Type B pancreatic cell (in vitro differentiated cells): ENCODE results near the gene SCAF4. TPM values are rescaled to one million over a fixed set of nuclear protein-coding genes. Genes with fewer than 3 reads are reported as not detected.
"Not testable (repeated sequence)": the region's sequence is repeated elsewhere in the genome, so short reads cannot be mapped to it uniquely, and the experiment has no call there.

Source experiments
- DNase-seq: peaks from one replicate; pipeline ENCODE4 v3.0.0; 2021; ENCODE audit warnings: mixed read lengths; ENCODE audit not compliant: unreplicated experiment; ENCODE audit errors: extremely low spot score
- H3K27ac Mint-ChIP-seq: 2 replicates; pipeline ENCODE4 v1.8.0; 2021; ENCODE audit warnings: mild to moderate bottlenecking, mixed read lengths
- H3K27me3 Mint-ChIP-seq: 2 replicates; pipeline ENCODE4 v1.8.0; 2021; ENCODE audit warnings: mixed read lengths
- H3K36me3 Mint-ChIP-seq: 2 replicates; pipeline ENCODE4 v1.8.0; 2021; ENCODE audit warnings: mixed read lengths
- H3K4me1 Mint-ChIP-seq: one replicate; pipeline ENCODE4 v1.8.0; 2021; ENCODE audit warnings: mixed read lengths; ENCODE audit not compliant: unreplicated experiment
- H3K4me3 Mint-ChIP-seq: 2 replicates; pipeline ENCODE4 v1.8.0; 2021; ENCODE audit warnings: mild to moderate bottlenecking, mixed read lengths
- H3K9me3 Mint-ChIP-seq: 2 replicates; pipeline ENCODE4 v1.8.0; 2021; ENCODE audit warnings: mixed read lengths
- total RNA-seq: library from RNA; stranded (reverse); gene quantifications from 2 replicates; pipeline ENCODE4 v1.2.1, GENCODE V29; 2021; ENCODE audit warnings: low replicate concordance
- TF ChIP-seq, protein P1 (sequence below): fragments of 200-600 bp; sonication (generic); conservative IDR thresholded peaks from 2 replicates; pipeline ENCODE4 v1.5.0; 2021; ENCODE audit warnings: antibody characterized with exemption, mild to moderate bottlenecking

Gene SCAF4
- total RNA-seq, 1 donor from 2014 or later = 53.2 TPM

DNA sequence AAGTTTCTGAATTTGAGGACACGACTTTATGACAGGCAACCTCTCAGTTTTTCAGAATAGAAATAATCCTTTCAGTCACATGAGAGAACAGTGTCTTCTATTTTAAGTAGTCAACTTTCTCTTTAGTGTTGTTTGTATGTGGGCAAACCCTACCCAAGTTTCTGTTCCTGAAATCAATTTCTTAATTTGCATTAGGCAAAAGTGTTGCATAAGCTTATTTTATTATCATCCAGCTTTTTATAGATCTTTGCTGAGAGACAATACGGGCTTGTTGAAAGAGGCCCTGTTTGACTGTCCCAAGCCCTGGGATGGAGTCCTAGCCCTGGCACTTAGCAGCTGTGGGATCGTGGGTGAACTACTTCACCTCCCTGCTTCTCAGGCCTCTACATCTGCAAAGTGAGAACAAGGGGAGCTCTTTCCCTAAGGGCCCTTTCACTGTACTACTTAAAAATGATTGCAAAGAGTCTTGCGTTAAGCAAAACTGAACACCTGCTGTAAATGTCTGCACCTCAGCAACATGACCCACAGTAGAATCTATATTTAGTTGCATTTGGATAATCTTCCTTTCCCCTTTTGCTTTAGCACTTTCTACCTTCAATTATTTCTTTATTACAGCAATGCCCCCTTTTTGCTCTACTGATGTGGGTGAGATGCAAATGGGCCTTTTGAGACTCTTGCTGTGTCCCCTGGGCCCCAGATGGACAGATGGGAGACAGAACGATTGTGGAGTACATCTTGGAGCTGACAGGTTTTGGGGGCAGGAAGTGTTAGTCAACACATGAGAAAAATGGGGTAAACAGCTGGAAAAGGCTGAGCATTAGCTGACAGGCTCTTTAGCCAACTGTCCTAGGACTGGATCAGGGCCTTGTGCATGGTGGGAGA lies 41.0 kb upstream of the SCAF4 start:
- no peak overlapping the region for H3K4me3 Mint-ChIP-seq
- no peak overlapping the region for H3K27ac Mint-ChIP-seq
- DNase-seq = no peak
- no peaks in the 10 kb centered on the region for H3K9me3 Mint-ChIP-seq
- H3K4me1 Mint-ChIP-seq = peaks cover 9% of the 10 kb centered on the region
- H3K36me3 Mint-ChIP-seq = no peaks in the 10 kb centered on the region
- no peaks in the 10 kb centered on the region for H3K27me3 Mint-ChIP-seq
- TF ChIP-seq, protein P1, sequence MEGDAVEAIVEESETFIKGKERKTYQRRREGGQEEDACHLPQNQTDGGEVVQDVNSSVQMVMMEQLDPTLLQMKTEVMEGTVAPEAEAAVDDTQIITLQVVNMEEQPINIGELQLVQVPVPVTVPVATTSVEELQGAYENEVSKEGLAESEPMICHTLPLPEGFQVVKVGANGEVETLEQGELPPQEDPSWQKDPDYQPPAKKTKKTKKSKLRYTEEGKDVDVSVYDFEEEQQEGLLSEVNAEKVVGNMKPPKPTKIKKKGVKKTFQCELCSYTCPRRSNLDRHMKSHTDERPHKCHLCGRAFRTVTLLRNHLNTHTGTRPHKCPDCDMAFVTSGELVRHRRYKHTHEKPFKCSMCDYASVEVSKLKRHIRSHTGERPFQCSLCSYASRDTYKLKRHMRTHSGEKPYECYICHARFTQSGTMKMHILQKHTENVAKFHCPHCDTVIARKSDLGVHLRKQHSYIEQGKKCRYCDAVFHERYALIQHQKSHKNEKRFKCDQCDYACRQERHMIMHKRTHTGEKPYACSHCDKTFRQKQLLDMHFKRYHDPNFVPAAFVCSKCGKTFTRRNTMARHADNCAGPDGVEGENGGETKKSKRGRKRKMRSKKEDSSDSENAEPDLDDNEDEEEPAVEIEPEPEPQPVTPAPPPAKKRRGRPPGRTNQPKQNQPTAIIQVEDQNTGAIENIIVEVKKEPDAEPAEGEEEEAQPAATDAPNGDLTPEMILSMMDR = no peak

DNA sequence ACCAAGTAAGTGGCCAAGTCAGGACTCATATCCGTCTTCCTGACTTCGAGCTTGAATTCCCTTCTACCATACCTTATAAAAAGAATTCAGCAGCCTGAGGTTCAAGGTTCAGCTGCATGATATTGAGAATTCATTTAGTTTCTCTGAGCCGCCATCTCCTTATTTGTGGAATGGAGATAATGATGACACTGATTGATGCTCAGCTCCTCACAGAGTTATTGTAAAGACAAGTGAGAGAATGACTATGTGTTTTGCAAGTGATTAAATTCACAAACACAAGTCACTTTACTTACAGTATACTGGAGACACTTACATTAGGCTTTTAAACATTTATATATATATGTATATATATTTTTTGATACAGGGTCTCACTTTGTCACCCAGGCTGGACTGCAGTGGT lies 39.8 kb upstream of the SCAF4 start:
- H3K9me3 Mint-ChIP-seq = no peaks in the 10 kb centered on the region
- DNase-seq = no peak

DNA sequence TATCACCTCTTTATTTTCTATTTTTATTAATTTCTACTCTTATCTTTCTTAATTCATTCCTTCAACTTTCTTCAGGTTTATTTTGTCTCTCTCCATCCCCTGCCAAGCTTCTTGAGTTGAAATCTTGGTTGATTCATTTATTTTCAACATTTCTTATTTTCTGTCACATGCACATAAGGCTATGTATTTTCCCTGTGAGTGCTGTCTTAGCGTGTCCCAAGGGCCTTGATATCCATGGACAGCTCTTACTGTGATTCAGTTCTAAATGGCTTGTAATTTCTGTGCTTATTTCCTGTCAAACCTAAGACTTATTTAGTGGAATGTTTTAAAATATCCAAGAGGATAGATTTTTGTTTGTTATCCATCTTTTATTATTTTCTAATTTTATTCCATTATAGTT lies 36.8 kb upstream of the SCAF4 start:
- Mint-ChIP-seq H3K36me3 (no peaks in the 10 kb centered on the region), H3K9me3 (no peaks in the 10 kb centered on the region), H3K27me3 (peaks cover under 1% of the 10 kb centered on the region), H3K27ac (no peak overlapping the region), H3K4me3 (no peak overlapping the region), H3K4me1 (no peaks in the 10 kb centered on the region)
- TF ChIP-seq, protein P1 = no peak
- no peak for DNase-seq

More for the DNA sequence above, 39.8 kb upstream of the SCAF4 start:
- no peak overlapping the region for H3K4me3 Mint-ChIP-seq
- peaks cover under 1% of the 10 kb centered on the region for H3K4me1 Mint-ChIP-seq
- TF ChIP-seq, protein P1 = no peak
- no peak overlapping the region for H3K27ac Mint-ChIP-seq
- no peaks in the 10 kb centered on the region for H3K27me3 Mint-ChIP-seq
- no peaks in the 10 kb centered on the region for H3K36me3 Mint-ChIP-seq

DNA sequence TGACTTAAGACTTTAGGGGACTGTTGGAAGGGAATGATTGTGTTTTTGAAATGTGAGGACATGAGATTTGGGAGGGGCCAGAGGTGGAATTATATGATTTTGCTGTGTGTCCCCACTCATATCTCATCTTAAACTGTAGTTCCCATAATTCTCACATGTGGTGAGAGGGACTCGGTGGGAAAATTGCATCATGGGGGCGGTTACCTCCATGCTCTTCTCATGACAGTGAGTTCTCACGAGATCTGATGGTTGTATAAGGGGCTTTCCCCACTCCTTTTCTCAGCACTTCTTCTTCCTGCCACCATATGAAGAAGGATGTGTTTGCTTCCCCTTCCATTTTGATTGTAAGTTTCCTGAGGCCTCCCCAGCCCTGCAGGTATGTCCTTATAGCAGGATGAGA lies 35.0 kb upstream of the SCAF4 start:
- H3K36me3 Mint-ChIP-seq = no peaks in the 10 kb centered on the region
- H3K9me3 Mint-ChIP-seq = no peaks in the 10 kb centered on the region
- no peak overlapping the region for H3K27ac Mint-ChIP-seq
- TF ChIP-seq, protein P1 = no peak
- H3K4me3 Mint-ChIP-seq = no peak overlapping the region
- DNase-seq = no peak
- no peaks in the 10 kb centered on the region for H3K4me1 Mint-ChIP-seq
- peaks cover 3% of the 10 kb centered on the region for H3K27me3 Mint-ChIP-seq

DNA sequence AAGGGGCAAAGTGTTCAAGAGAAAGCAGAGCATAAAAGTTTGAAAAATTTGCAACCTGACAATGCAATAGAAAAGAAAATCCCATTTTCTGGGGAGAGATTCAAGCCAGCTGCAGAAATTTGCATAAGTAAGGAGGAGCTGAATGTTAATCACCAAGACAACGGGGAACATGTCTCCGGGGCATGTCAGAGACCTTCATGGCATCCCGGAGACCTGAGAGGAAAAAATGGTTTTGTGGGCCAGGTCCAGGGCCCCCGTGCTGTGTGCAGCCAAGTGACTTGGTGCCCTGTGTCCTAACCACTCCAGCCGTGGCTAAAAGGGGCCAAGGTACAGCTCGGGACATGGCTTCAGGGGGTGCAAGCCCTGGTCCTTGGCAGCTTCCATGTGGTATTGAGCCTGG lies 33.9 kb upstream of the SCAF4 start:
- not testable (repeated sequence) for H3K4me1 Mint-ChIP-seq, H3K4me3 Mint-ChIP-seq, H3K27me3 Mint-ChIP-seq, DNase-seq, H3K27ac Mint-ChIP-seq, H3K36me3 Mint-ChIP-seq, H3K9me3 Mint-ChIP-seq

DNA sequence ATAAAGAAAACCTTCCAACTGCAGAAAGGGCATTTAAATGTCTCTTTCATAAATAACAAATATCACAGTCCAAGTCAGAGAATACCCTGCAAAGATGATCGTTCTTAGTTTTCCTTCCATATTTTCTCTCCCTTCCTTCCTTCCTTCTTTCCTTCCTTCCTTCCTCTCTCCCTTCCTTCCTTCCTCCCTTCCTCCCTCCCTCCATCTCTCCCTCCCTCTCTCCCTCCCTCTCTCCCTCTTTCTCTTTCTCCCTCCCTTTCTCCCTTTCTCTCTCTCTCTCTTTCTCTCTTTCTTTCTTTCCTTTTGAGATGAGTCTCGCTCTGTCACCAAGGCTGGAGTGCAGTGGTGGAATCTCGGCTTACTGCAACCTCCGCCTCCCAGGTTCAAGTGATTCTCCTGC lies 29.0 kb upstream of the SCAF4 start:
- H3K9me3 Mint-ChIP-seq = no peaks in the 10 kb centered on the region
- peaks cover 3% of the 10 kb centered on the region for H3K27me3 Mint-ChIP-seq
- H3K36me3 Mint-ChIP-seq = no peaks in the 10 kb centered on the region
- TF ChIP-seq, protein P1 = no peak
- peaks cover 11% of the 10 kb centered on the region for H3K4me1 Mint-ChIP-seq
- H3K4me3 Mint-ChIP-seq = no peak overlapping the region
- no peak overlapping the region for H3K27ac Mint-ChIP-seq
- no peak for DNase-seq
